Panc1 (cell line): ENCODE data around the gene CCDC146. TPM values are rescaled to one million over a fixed set of nuclear protein-coding genes. Genes with fewer than 3 reads are reported as not detected.

Experiments
- ATAC-seq: fragments of 200-7000 bp; cut with Tn5 transposase; 2 replicates; pipeline ENCODE4 v1.9.1; 2020; ENCODE audit warnings: mild to moderate bottlenecking, moderate library complexity
- BruUV-seq: library from RNA; stranded (reverse); fragments of 400-500 nt; replicated peaks from 2 replicates; lab custom pipeline; 2021; lab: Mats Ljungman, UMichigan
- CTCF ChIA-PET: fragments of 300-600 bp; sonication (Branson Sonifier 250); formaldehyde crosslinking; loops from one replicate; lab custom pipeline; 2022; ENCODE audit warnings: antibody characterized with exemption; lab: Charles Lee
- POLR2A ChIA-PET: fragments of 300-600 bp; sonication (Branson Sonifier 250); formaldehyde crosslinking; loops from one replicate; lab custom pipeline; 2022; ENCODE audit warnings: antibody characterized with exemption; lab: Charles Lee
- DNase-seq: peaks from one replicate; pipeline ENCODE4 v3.0.0-alpha.2; 2010; ENCODE audit warnings: low read depth, low spot score
- H3K27ac ChIP-seq: 2 replicates; pipeline ENCODE4 v1.5.1; 2011; ENCODE audit warnings: mild to moderate bottlenecking, low read length, inconsistent platforms
- H3K27me3 ChIP-seq: fragments of 200-500 bp; sonication (Bioruptor generic); 2 replicates; pipeline ENCODE4 v1.6.0; 2014; ENCODE audit warnings: low read length, inconsistent platforms; ENCODE audit not compliant: control insufficient read depth, insufficient read depth
- H3K36me3 ChIP-seq: fragments of 200-500 bp; sonication (Bioruptor generic); 2 replicates; pipeline ENCODE4 v1.5.1; 2014; ENCODE audit warnings: inconsistent platforms, mild to moderate bottlenecking, low read length, moderate library complexity; ENCODE audit not compliant: control insufficient read depth, insufficient read depth
- H3K4me1 ChIP-seq: 2 replicates; pipeline ENCODE4 v1.5.1; 2011; ENCODE audit warnings: inconsistent platforms, mild to moderate bottlenecking, low read length, moderate library complexity; ENCODE audit not compliant: control insufficient read depth, insufficient read depth
- H3K4me3 ChIP-seq, 2 experiments: 2 replicates each; pipeline ENCODE4 v1.5.1; 2011 to 2012; ENCODE audit warnings: low read depth in 2 of 2, low read length in 2 of 2, mild to moderate bottlenecking in 2 of 2, inconsistent platforms in 1 of 2, moderate library complexity in 1 of 2
- H3K9me3 ChIP-seq: fragments of 200-500 bp; sonication (Bioruptor generic); 2 replicates; pipeline ENCODE4 v1.5.1; 2014; ENCODE audit warnings: low read depth, mild to moderate bottlenecking, inconsistent platforms, low read length, moderate library complexity; ENCODE audit not compliant: control insufficient read depth, insufficient read depth
- CTCF ChIP-seq: fragments of 450-650 bp; IDR thresholded peaks from 2 replicates; pipeline ENCODE4 v1.5.1; 2017; ENCODE audit warnings: mild to moderate bottlenecking
- POLR2AphosphoS5 ChIP-seq: IDR thresholded peaks from 2 replicates; pipeline ENCODE4 v1.6.1; 2012; ENCODE audit warnings: mild to moderate bottlenecking, low read depth, low read length, moderate library complexity
- REST ChIP-seq, 2 experiments: IDR thresholded peaks; 2 replicates each; pipeline ENCODE4 v1.6.1; 2011 to 2012; ENCODE audit warnings: low read depth in 2 of 2, control low read depth in 1 of 2, low read length in 1 of 2, mild to moderate bottlenecking in 1 of 2, moderate library complexity in 1 of 2; ENCODE audit not compliant: insufficient read depth in 1 of 2
- SIN3A ChIP-seq: IDR thresholded peaks from 2 replicates; pipeline ENCODE4 v1.6.1; 2012; ENCODE audit warnings: low read depth, mild to moderate bottlenecking, low read length, moderate library complexity, borderline replicate concordance; ENCODE audit not compliant: insufficient read depth
- TCF7L2 ChIP-seq: IDR thresholded peaks from 2 replicates; pipeline ENCODE4 v1.6.1; 2011; ENCODE audit warnings: mild to moderate bottlenecking, low read depth, low read length, inconsistent platforms
- in situ Hi-C: cut with HindIII; loops from 2 replicates; pipeline ENCODE4 v1.10.0; 2016; ENCODE audit warnings: low sequenced_read_pairs, low pct_unique_long_range_greater_than_20kb
- intact Hi-C: fragments of 100-400 bp; cut with micrococcal nuclease; formaldehyde crosslinking; loops from one replicate; pipeline ENCODE4 v1.10.0; 2022; ENCODE audit not compliant: unreplicated experiment
- total RNA-seq: library from RNA; stranded (reverse); gene quantifications from one replicate; pipeline ENCODE4 v1.2.1, GENCODE V29; 2021; ENCODE audit not compliant: unreplicated experiment

The CCDC146 gene
- total RNA-seq, 1 experiment from 2014 or later, result 1.2 TPM

GRCh38 chr7:77184463-77184862 is 62.0 kb downstream of the CCDC146 start:
- ChIA-PET CTCF (no interaction called here), POLR2A (no interaction called here)
- H3K27ac ChIP-seq, result no peak overlapping the region

GRCh38 chr7:77184990-77185389 is 62.6 kb downstream of the CCDC146 start:
- Histone ChIP-seq H3K27ac (no peak overlapping the region), H3K27me3 (no peaks in the 10 kb centered on the region), H3K9me3 (no peaks in the 10 kb centered on the region), H3K4me1 (no peaks in the 10 kb centered on the region), H3K36me3 (no peaks in the 10 kb centered on the region), H3K4me3 (no peak overlapping the region)
- TF ChIP-seq POLR2AphosphoS5 (no peak), TCF7L2 (no peak), REST (IDR thresholded peaks at IDR 0.05; ENCODE audit: insufficient read depth in 1 of 2, low read depth in 2 of 2, low read length in 1 of 2) (no peak), SIN3A (no peak), CTCF (no peak)
- DNase-seq, result no peak
- in situ Hi-C loops (no loop called here), intact Hi-C loops (loop anchor here (10.0 kb wide), 1 partner anchor 60 kb away; the partner anchor contains the start of gene CCDC146)
- no peak for ATAC-seq
- ChIA-PET POLR2A (no interaction called here), CTCF (no interaction called here)
- no TSS peak for BruUV-seq

More at GRCh38 chr7:77184463-77184862, 62.0 kb downstream of the CCDC146 start:
- H3K4me3 ChIP-seq, result no peak overlapping the region
- in situ Hi-C loops, result no loop called here
- no peaks in the 10 kb centered on the region for H3K4me1 ChIP-seq
- no TSS peak for BruUV-seq
- H3K9me3 ChIP-seq, result no peaks in the 10 kb centered on the region
- no peak for DNase-seq
- no peak for ATAC-seq
- no peaks in the 10 kb centered on the region for H3K36me3 ChIP-seq
- intact Hi-C loops, result loop anchor here (10.0 kb wide), 1 partner anchor 60 kb away; the partner anchor contains the start of gene CCDC146
- no peaks in the 10 kb centered on the region for H3K27me3 ChIP-seq
- TF ChIP-seq REST (IDR thresholded peaks at IDR 0.05; ENCODE audit: insufficient read depth in 1 of 2, low read depth in 2 of 2, low read length in 1 of 2) (no peak), SIN3A (no peak), TCF7L2 (no peak)
